Stimulated activated CD8-positive, alpha-beta memory T cell treated with anti-CD3 and anti-CD28 coated beads, Interleukin-7, amount 100 ng/mL, for 24 hours (primary cell): ENCODE data around the gene CREB1.

ENCODE experiments used
- DNase-seq: peaks from one replicate; pipeline ENCODE4 v3.0.0-alpha.2; 2020; ENCODE audit warnings: low read depth

CREB1 gene

GRCh38 chr2:207543272-207543671 lies 13.5 kb downstream of the CREB1 start:
- DNase-seq, result no peak

GRCh38 chr2:207546822-207547221 lies 17.1 kb downstream of the CREB1 start:
- no peak for DNase-seq

- DNase-seq, result no peak
These were observed 19.4 kb downstream of the CREB1 start for GRCh38 chr2:207549145-207549544.

GRCh38 chr2:207558079-207558491 lies 28.3 kb downstream of the CREB1 start:
- DNase-seq, result no peak

- DNase-seq, result no peak
These were observed 31.8 kb downstream of the CREB1 start for GRCh38 chr2:207561386-207562080.

GRCh38 chr2:207565736-207566500 lies 36.2 kb downstream of the CREB1 start:
- no peak for DNase-seq

GRCh38 chr2:207567671-207568070 lies 37.9 kb downstream of the CREB1 start:
- no peak for DNase-seq

- DNase-seq, result no peak
These were observed 41.6 kb downstream of the CREB1 start for GRCh38 chr2:207571370-207571769.

- no peak for DNase-seq
These were observed 55.2 kb downstream of the CREB1 start for GRCh38 chr2:207584952-207585351.

- DNase-seq, result no peak
These were observed 57.5 kb downstream of the CREB1 start for GRCh38 chr2:207587305-207587704.

- DNase-seq, result no peak
These were observed 59.4 kb downstream of the CREB1 start for GRCh38 chr2:207589143-207589542.

GRCh38 chr2:207593277-207593676 lies 63.5 kb downstream of the CREB1 start:
- no peak for DNase-seq

- DNase-seq, result no peak
These were observed 64.5 kb downstream of the CREB1 start for GRCh38 chr2:207594264-207594663.

GRCh38 chr2:207594731-207595130 lies 65.0 kb downstream of the CREB1 start:
- no peak for DNase-seq

GRCh38 chr2:207599636-207600035 lies 69.9 kb downstream of the CREB1 start:
- no peak for DNase-seq

GRCh38 chr2:207600231-207600630 lies 70.5 kb downstream of the CREB1 start:
- DNase-seq, result no peak

GRCh38 chr2:207601774-207602173 lies 72.0 kb downstream of the CREB1 start:
- no peak for DNase-seq

- no peak for DNase-seq
These were observed 73.7 kb downstream of the CREB1 start for GRCh38 chr2:207603486-207603885.

- no peak for DNase-seq
These were observed 76.6 kb downstream of the CREB1 start for GRCh38 chr2:207606399-207606798.

- no peak for DNase-seq
These were observed 77.1 kb downstream of the CREB1 start for GRCh38 chr2:207606829-207607228.

GRCh38 chr2:207612714-207613113 lies 83.0 kb downstream of the CREB1 start:
- no peak for DNase-seq

- DNase-seq, result no peak
These were observed 85.1 kb downstream of the CREB1 start for GRCh38 chr2:207614824-207615223.

- no peak for DNase-seq
These were observed 86.4 kb downstream of the CREB1 start for GRCh38 chr2:207616185-207616584.
